WTC11 (cell line): ENCODE measurements around the gene AFF2. TPM values are rescaled to one million over a fixed set of nuclear protein-coding genes. Genes with fewer than 3 reads are reported as not detected.

Experiments
- ATAC-seq: fragments of 200-7000 bp; cut with Tn5 transposase; 2 replicates; pipeline ENCODE4 v1.10.0; 2021; ENCODE audit warnings: mild to moderate bottlenecking, moderate library complexity
- CTCF ChIA-PET: fragments of 300-600 bp; sonication (Branson Sonifier 250); formaldehyde crosslinking; loops from one replicate; lab custom pipeline; 2021; ENCODE audit warnings: antibody characterized with exemption; lab: Charles Lee
- POLR2A ChIA-PET: fragments of 350-600 bp; sonication (Branson Sonifier 250); formaldehyde crosslinking; loops from one replicate; lab custom pipeline; 2021; ENCODE audit warnings: antibody characterized with exemption; lab: Charles Lee
- DNase-seq: peaks from one replicate; pipeline ENCODE4 v3.0.0; 2021; ENCODE audit warnings: low spot score
- H3K27ac Mint-ChIP-seq: 2 replicates; pipeline ENCODE4 v1.8.0; 2021; ENCODE audit warnings: mixed read lengths
- H3K27me3 Mint-ChIP-seq: 2 replicates; pipeline ENCODE4 v1.8.0; 2021; ENCODE audit warnings: low read depth, mild to moderate bottlenecking, moderate library complexity, mixed read lengths
- H3K36me3 Mint-ChIP-seq: 2 replicates; pipeline ENCODE4 v1.8.0; 2021; ENCODE audit warnings: mixed read lengths
- H3K4me1 Mint-ChIP-seq: 2 replicates; pipeline ENCODE4 v1.8.0; 2022; ENCODE audit warnings: mixed read lengths
- H3K4me3 Mint-ChIP-seq: 2 replicates; pipeline ENCODE4 v1.8.0; 2021; ENCODE audit warnings: mild to moderate bottlenecking, moderate library complexity, mixed read lengths
- H3K9me3 Mint-ChIP-seq: 2 replicates; pipeline ENCODE4 v1.8.0; 2021; ENCODE audit warnings: mixed read lengths
- CBFB ChIP-seq: sonication (generic); formaldehyde crosslinking; IDR thresholded peaks from 2 replicates; pipeline ENCODE4 v1.8.1; 2022; ENCODE audit warnings: mild to moderate bottlenecking, low read depth, missing genetic modification reagents
- CREM ChIP-seq: sonication (generic); formaldehyde crosslinking; IDR thresholded peaks from 2 replicates; pipeline ENCODE4 v1.8.1; 2022; ENCODE audit warnings: mild to moderate bottlenecking, missing genetic modification reagents, moderate library complexity
- ETV6 ChIP-seq: sonication (generic); formaldehyde crosslinking; IDR thresholded peaks from 2 replicates; pipeline ENCODE4 v1.8.1; 2022; ENCODE audit warnings: mild to moderate bottlenecking, missing genetic modification reagents
- GRHL2 ChIP-seq: fragments of 250-450 bp; sonication (Bioruptor Pico); IDR thresholded peaks from 2 replicates; pipeline ENCODE4 v1.8.0; 2022; ENCODE audit warnings: mild to moderate bottlenecking, moderate library complexity; ENCODE audit not compliant: insufficient replicate concordance, severe bottlenecking
- HMGA2 ChIP-seq: fragments of 250-450 bp; sonication (Bioruptor Pico); IDR thresholded peaks from 2 replicates; pipeline ENCODE4 v1.4.0; 2021; ENCODE audit warnings: mild to moderate bottlenecking, moderate library complexity
- JAZF1 ChIP-seq: fragments of 250-450 bp; sonication (Bioruptor Pico); IDR thresholded peaks from 2 replicates; pipeline ENCODE4 v1.9.0; 2021; ENCODE audit warnings: moderate library complexity, mild to moderate bottlenecking, inconsistent platforms
- MXD4 ChIP-seq: fragments of 250-450 bp; sonication (Bioruptor Pico); IDR thresholded peaks from 2 replicates; pipeline ENCODE4 v1.8.0; 2021; ENCODE audit warnings: mild to moderate bottlenecking, moderate library complexity, borderline replicate concordance
- PRRX2 ChIP-seq: fragments of 250-450 bp; sonication (Bioruptor Pico); IDR thresholded peaks from 2 replicates; pipeline ENCODE4 v1.8.0; 2021; ENCODE audit warnings: mild to moderate bottlenecking
- SMAD3 ChIP-seq: sonication (generic); formaldehyde crosslinking; IDR thresholded peaks from 2 replicates; pipeline ENCODE4 v1.8.0; 2022; ENCODE audit warnings: missing genetic modification reagents, mild to moderate bottlenecking, borderline replicate concordance
- SOX15 ChIP-seq: fragments of 250-450 bp; sonication (Bioruptor Pico); IDR thresholded peaks from 2 replicates; pipeline ENCODE4 v1.9.0; 2021; ENCODE audit warnings: mild to moderate bottlenecking
- SP1 ChIP-seq: sonication (generic); formaldehyde crosslinking; conservative IDR thresholded peaks from 2 replicates; pipeline ENCODE4 v1.8.1; 2022; ENCODE audit warnings: missing genetic modification reagents
- TCF7 ChIP-seq: sonication (generic); formaldehyde crosslinking; IDR thresholded peaks from 2 replicates; pipeline ENCODE4 v1.8.0; 2022; ENCODE audit warnings: mild to moderate bottlenecking, low read depth, missing genetic modification reagents, moderate library complexity
- TEAD1 ChIP-seq: sonication (generic); formaldehyde crosslinking; IDR thresholded peaks from 2 replicates; pipeline ENCODE4 v1.8.0; 2022; ENCODE audit warnings: mild to moderate bottlenecking, missing genetic modification reagents
- ZNF138 ChIP-seq: sonication (generic); formaldehyde crosslinking; conservative IDR thresholded peaks from 2 replicates; pipeline ENCODE4 v1.8.1; 2022; ENCODE audit warnings: mild to moderate bottlenecking, moderate library complexity, missing genetic modification reagents
- ZNF232 ChIP-seq: sonication (generic); formaldehyde crosslinking; IDR thresholded peaks from 2 replicates; pipeline ENCODE4 v1.8.0; 2022; ENCODE audit warnings: mild to moderate bottlenecking, missing genetic modification reagents
- ZNF263 ChIP-seq: sonication (generic); formaldehyde crosslinking; IDR thresholded peaks from 2 replicates; pipeline ENCODE4 v1.8.1; 2022; ENCODE audit warnings: low read depth, mild to moderate bottlenecking, moderate library complexity, missing genetic modification reagents
- ZNF416 ChIP-seq: fragments of 250-450 bp; sonication (Bioruptor Pico); IDR thresholded peaks from 2 replicates; pipeline ENCODE4 v1.9.0; 2021; ENCODE audit warnings: mild to moderate bottlenecking, inconsistent platforms
- ZNF423 ChIP-seq: fragments of 250-450 bp; sonication (Bioruptor Pico); IDR thresholded peaks from 2 replicates; pipeline ENCODE4 v2.1.2; 2022; ENCODE audit warnings: mild to moderate bottlenecking, moderate library complexity
- total RNA-seq: library from RNA; stranded (reverse); gene quantifications from 3 replicates; pipeline ENCODE4 v1.2.3, GENCODE V29; 2021
- TF ChIP-seq, protein P1 (sequence below): sonication (generic); formaldehyde crosslinking; IDR thresholded peaks from 2 replicates; pipeline ENCODE4 v1.8.1; 2023; ENCODE audit warnings: mild to moderate bottlenecking, missing genetic modification reagents
- TF ChIP-seq, protein P2 (sequence below): fragments of 250-450 bp; sonication (Bioruptor Pico); IDR thresholded peaks from 2 replicates; pipeline ENCODE4 v1.9.0; 2021; ENCODE audit warnings: mild to moderate bottlenecking
- TF ChIP-seq, protein P3 (sequence below): sonication (generic); formaldehyde crosslinking; IDR thresholded peaks from 2 replicates; pipeline ENCODE4 v1.8.1; 2022; ENCODE audit warnings: low read depth, missing genetic modification reagents, borderline replicate concordance
- TF ChIP-seq, protein P4 (sequence below): sonication (generic); formaldehyde crosslinking; IDR thresholded peaks from 2 replicates; pipeline ENCODE4 v1.8.1; 2023; ENCODE audit warnings: mild to moderate bottlenecking, missing genetic modification reagents, moderate library complexity
- TF ChIP-seq, protein P5 (sequence below): sonication (generic); formaldehyde crosslinking; IDR thresholded peaks from 2 replicates; pipeline ENCODE4 v1.8.1; 2022; ENCODE audit warnings: mild to moderate bottlenecking, moderate library complexity, missing genetic modification reagents

The AFF2 gene
- total RNA-seq, 1 experiment from 2014 or later: 7.6 TPM

DNA sequence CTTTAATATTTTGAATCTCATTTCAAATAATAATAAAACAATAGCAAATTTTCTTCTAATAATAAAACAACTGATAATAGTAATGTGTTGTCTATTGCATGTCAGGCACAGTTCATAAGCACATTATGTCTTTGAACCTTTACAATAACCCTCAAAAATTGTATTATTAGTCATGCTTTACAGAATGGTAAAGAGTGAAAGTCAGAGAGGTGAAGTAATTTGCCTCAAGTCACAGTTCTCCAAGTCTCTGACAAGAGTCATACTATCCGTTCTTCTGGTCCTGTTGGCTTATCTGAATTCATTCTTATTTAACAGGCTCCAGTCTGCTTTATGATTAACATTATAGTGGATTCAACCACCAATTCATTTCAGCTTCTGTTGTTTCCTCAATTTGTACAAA is 313.0 kb downstream of the AFF2 start (continued):
- TF ChIP-seq TCF7 (no peak), GRHL2 (CRISPR knock-in tag) (no peak)
- TF ChIP-seq, protein P1, sequence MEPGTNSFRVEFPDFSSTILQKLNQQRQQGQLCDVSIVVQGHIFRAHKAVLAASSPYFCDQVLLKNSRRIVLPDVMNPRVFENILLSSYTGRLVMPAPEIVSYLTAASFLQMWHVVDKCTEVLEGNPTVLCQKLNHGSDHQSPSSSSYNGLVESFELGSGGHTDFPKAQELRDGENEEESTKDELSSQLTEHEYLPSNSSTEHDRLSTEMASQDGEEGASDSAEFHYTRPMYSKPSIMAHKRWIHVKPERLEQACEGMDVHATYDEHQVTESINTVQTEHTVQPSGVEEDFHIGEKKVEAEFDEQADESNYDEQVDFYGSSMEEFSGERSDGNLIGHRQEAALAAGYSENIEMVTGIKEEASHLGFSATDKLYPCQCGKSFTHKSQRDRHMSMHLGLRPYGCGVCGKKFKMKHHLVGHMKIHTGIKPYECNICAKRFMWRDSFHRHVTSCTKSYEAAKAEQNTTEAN (CRISPR knock-in tag): no peak

DNA sequence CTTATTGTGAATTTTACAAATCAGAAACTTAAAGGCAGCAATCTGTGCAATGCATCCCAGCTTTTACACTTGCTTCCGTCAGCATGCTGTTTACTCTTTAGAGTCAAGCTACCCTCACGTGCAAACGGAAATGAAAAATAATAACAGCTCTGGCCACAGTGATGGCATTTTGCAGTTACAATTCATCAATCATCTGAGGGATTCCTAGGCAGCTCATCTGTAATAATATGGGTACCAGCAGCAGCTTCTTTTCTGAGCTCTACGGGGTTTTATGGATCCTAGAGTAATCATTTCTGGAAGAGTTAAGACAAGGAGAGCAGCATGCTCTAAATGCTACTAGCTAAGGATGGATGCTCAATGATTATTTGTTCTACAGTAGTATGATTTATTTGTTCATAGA is 313.6 kb downstream of the AFF2 start:
- no peak for DNase-seq
- Mint-ChIP-seq H3K27ac (no peak overlapping the region), H3K4me1 (peaks cover 17% of the 10 kb centered on the region), H3K9me3 (no peaks in the 10 kb centered on the region), H3K4me3 (no peak overlapping the region), H3K36me3 (no peaks in the 10 kb centered on the region), H3K27me3 (peaks cover 11% of the 10 kb centered on the region)
- ChIA-PET POLR2A (no interaction called here), CTCF (no interaction called here)
- TF ChIP-seq, protein P2, sequence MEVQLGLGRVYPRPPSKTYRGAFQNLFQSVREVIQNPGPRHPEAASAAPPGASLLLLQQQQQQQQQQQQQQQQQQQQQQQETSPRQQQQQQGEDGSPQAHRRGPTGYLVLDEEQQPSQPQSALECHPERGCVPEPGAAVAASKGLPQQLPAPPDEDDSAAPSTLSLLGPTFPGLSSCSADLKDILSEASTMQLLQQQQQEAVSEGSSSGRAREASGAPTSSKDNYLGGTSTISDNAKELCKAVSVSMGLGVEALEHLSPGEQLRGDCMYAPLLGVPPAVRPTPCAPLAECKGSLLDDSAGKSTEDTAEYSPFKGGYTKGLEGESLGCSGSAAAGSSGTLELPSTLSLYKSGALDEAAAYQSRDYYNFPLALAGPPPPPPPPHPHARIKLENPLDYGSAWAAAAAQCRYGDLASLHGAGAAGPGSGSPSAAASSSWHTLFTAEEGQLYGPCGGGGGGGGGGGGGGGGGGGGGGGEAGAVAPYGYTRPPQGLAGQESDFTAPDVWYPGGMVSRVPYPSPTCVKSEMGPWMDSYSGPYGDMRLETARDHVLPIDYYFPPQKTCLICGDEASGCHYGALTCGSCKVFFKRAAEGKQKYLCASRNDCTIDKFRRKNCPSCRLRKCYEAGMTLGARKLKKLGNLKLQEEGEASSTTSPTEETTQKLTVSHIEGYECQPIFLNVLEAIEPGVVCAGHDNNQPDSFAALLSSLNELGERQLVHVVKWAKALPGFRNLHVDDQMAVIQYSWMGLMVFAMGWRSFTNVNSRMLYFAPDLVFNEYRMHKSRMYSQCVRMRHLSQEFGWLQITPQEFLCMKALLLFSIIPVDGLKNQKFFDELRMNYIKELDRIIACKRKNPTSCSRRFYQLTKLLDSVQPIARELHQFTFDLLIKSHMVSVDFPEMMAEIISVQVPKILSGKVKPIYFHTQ (CRISPR knock-in tag): no peak
- TF ChIP-seq ZNF263 (CRISPR knock-in tag) (no peak), MXD4 (CRISPR knock-in tag) (no peak), ZNF138 (CRISPR knock-in tag) (no peak)
- no peak for ATAC-seq

DNA sequence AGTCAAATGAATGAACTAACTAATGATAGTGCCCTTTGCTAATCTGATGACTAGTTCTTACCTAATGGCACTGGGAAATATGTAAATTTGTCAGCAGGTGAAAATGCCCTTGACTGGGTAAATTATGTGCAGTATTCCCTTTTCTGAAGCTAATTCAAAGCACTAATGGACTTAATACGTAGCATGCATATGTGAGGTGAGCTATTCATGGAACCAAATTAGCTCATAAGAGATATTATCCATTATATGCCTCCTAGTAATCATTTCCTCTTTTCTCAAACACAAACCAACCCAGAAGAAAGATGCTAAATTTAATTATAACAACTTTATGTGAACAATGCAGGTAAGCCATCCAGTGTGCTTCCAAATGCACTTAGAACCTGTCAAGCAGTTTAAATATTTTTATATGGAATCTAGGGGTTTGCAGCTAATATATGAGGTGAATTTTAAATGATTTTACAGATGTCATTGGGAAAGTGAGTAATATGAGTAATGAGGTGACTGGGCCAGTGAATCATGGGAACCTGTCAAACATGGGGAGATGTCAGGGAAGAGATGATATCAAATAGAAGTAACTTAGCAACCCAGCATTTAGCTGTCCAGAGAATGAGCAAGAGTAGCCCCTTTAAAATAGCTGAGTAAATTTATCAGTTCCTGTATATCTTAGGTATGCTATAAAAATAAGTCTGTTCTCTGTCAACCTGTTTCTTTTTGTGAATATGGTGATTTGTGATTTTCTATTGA is 315.0 kb downstream of the AFF2 start:
- no peaks in the 10 kb centered on the region for H3K27me3 Mint-ChIP-seq
- ChIA-PET CTCF (no interaction called here), POLR2A (no interaction called here)
- no peaks in the 10 kb centered on the region for H3K9me3 Mint-ChIP-seq
- no peak for DNase-seq
- no peaks in the 10 kb centered on the region for H3K36me3 Mint-ChIP-seq
- H3K4me3 Mint-ChIP-seq: no peak overlapping the region
- no peak for ATAC-seq
- TF ChIP-seq HMGA2 (CRISPR knock-in tag) (no peak), TCF7 (no peak), JAZF1 (CRISPR knock-in tag) (no peak), GRHL2 (CRISPR knock-in tag) (no peak), SOX15 (CRISPR knock-in tag) (no peak), CBFB (CRISPR knock-in tag) (no peak), ZNF416 (CRISPR knock-in tag) (no peak), SMAD3 (CRISPR knock-in tag) (no peak), ETV6 (CRISPR knock-in tag) (no peak)
- TF ChIP-seq, protein P3, sequence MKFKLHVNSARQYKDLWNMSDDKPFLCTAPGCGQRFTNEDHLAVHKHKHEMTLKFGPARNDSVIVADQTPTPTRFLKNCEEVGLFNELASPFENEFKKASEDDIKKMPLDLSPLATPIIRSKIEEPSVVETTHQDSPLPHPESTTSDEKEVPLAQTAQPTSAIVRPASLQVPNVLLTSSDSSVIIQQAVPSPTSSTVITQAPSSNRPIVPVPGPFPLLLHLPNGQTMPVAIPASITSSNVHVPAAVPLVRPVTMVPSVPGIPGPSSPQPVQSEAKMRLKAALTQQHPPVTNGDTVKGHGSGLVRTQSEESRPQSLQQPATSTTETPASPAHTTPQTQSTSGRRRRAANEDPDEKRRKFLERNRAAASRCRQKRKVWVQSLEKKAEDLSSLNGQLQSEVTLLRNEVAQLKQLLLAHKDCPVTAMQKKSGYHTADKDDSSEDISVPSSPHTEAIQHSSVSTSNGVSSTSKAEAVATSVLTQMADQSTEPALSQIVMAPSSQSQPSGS (CRISPR knock-in tag): no peak
- H3K27ac Mint-ChIP-seq: no peak overlapping the region
- H3K4me1 Mint-ChIP-seq: peaks cover 11% of the 10 kb centered on the region

DNA sequence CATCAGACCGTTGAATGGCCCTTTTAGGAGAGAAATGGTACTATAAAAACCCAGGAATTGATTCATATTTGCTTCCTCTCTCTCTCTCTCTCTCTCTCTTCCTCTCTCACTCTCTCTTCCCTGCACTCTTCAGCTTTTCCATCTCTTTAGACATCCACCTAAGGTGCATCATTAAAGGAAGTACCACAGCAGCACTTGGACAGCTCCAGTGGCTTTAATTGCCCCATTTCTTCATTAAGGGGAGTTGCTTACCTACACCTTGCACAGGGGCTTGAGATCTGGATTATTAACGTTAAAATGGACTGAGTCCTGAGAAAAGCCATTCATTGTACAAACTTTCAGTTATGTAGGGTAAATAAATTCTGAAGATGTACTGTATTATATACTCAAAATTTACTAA is 323.6 kb downstream of the AFF2 start:
- CTCF ChIA-PET: no interaction called here
- Mint-ChIP-seq H3K27ac (no peak overlapping the region), H3K9me3 (peaks cover 1% of the 10 kb centered on the region; the same call in 1 of the 2 replicates), H3K4me3 (no peak overlapping the region), H3K4me1 (peaks cover 9% of the 10 kb centered on the region), H3K27me3 (no peaks in the 10 kb centered on the region), H3K36me3 (no peaks in the 10 kb centered on the region)
- POLR2A ChIA-PET: no interaction called here
- no peak for DNase-seq
- ATAC-seq: no peak
- TF ChIP-seq PRRX2 (CRISPR knock-in tag) (no peak), TEAD1 (CRISPR knock-in tag) (no peak), ZNF423 (CRISPR knock-in tag) (no peak), ZNF232 (CRISPR knock-in tag) (no peak), CREM (CRISPR knock-in tag) (no peak), TCF7 (no peak), SP1 (no peak)
- TF ChIP-seq, protein P4, sequence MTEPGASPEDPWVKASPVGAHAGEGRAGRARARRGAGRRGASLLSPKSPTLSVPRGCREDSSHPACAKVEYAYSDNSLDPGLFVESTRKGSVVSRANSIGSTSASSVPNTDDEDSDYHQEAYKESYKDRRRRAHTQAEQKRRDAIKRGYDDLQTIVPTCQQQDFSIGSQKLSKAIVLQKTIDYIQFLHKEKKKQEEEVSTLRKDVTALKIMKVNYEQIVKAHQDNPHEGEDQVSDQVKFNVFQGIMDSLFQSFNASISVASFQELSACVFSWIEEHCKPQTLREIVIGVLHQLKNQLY (CRISPR knock-in tag): no peak
- TF ChIP-seq, protein P5, sequence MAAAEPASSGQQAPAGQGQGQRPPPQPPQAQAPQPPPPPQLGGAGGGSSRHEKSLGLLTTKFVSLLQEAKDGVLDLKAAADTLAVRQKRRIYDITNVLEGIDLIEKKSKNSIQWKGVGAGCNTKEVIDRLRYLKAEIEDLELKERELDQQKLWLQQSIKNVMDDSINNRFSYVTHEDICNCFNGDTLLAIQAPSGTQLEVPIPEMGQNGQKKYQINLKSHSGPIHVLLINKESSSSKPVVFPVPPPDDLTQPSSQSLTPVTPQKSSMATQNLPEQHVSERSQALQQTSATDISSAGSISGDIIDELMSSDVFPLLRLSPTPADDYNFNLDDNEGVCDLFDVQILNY: no peak
